Thyroid gland (tissue), 4 donors: ENCODE measurements around the gene INF2. TPM values are rescaled to one million over a fixed set of nuclear protein-coding genes. Genes with fewer than 3 reads are reported as not detected.

ENCODE experiments used
- DNase-seq, 2 donors: peaks; one replicate each; pipeline ENCODE4 v3.0.0-alpha.2; 2019
- H3K27ac ChIP-seq, 3 donors: fragments of 200-600 bp; sonication (generic); 1 replicate in 2 of 3; 2 replicates in 1 of 3; pipeline ENCODE4 v1.5.1; 2016 to 2019; ENCODE audit warnings: mild to moderate bottlenecking in 1 of 3, moderate library complexity in 1 of 3
- H3K27me3 ChIP-seq: fragments of 200-600 bp; sonication (generic); one replicate; pipeline ENCODE4 v1.5.1; 2019
- H3K36me3 ChIP-seq, 2 donors: fragments of 200-600 bp; sonication (generic); one replicate each; pipeline ENCODE4 v1.5.1; 2016 to 2019
- H3K4me1 ChIP-seq, 2 donors: fragments of 200-600 bp; sonication (generic); one replicate each; pipeline ENCODE4 v1.5.1; 2017 to 2019
- H3K4me3 ChIP-seq, 3 donors: fragments of 200-600 bp; sonication (generic); replicated peaks in 1 of 3; 1 replicate in 2 of 3; 2 replicates in 1 of 3; pipeline ENCODE4 v1.5.1; 2016; ENCODE audit warnings: mild to moderate bottlenecking in 1 of 3
- H3K9me3 ChIP-seq: fragments of 200-600 bp; sonication (generic); one replicate; pipeline ENCODE4 v1.5.1; 2017
- POLR2A ChIP-seq, 2 donors: fragments of 450-650 bp; IDR thresholded peaks; one replicate each; pipeline ENCODE4 v1.6.1; 2017; ENCODE audit warnings: antibody characterized with exemption in 2 of 2, mild to moderate bottlenecking in 2 of 2, moderate library complexity in 1 of 2
- WGBS, 2 donors: methylation state at CpG; one replicate each; pipeline ENCODE4 v1.1.5; 2017; 5-methylcytosine and 5-hydroxymethylcytosine counted together
- intact Hi-C: fragments of 100-400 bp; cut with DNase I; formaldehyde crosslinking; loops from one replicate; pipeline ENCODE4 v1.15.1; 2023
- total RNA-seq, 4 donors: library from RNA; depleted of rRNA; stranded (reverse); fragments of >200 nt; gene quantifications; one replicate each; pipeline ENCODE4 v1.2.3, GENCODE V29; 2016
- TF ChIP-seq, protein P1 (sequence below), 6 experiments: fragments of 200-600 bp in 3 of 6; fragments of 450-650 bp in 3 of 6; sonication (generic) in 3 of 6; IDR thresholded peaks; one replicate each; pipeline ENCODE4 v1.5.1; 2016 to 2019; ENCODE audit warnings: antibody characterized with exemption in 6 of 6, mild to moderate bottlenecking in 2 of 6, inconsistent platforms in 1 of 6, moderate library complexity in 1 of 6

INF2 gene
- total RNA-seq, 4 donors from 2014 or later, result 35.1 to 54.7 (median 42.5) TPM

- peak overlapping the region in 2 of 3 donors; percentile 46 to 60 for H3K27ac ChIP-seq
- 86 to 92% methylated on average over 12 to 14 of the region's 18 CpGs for WGBS, 2 donors
- DNase-seq, result no peak
- TF ChIP-seq, protein P1, sequence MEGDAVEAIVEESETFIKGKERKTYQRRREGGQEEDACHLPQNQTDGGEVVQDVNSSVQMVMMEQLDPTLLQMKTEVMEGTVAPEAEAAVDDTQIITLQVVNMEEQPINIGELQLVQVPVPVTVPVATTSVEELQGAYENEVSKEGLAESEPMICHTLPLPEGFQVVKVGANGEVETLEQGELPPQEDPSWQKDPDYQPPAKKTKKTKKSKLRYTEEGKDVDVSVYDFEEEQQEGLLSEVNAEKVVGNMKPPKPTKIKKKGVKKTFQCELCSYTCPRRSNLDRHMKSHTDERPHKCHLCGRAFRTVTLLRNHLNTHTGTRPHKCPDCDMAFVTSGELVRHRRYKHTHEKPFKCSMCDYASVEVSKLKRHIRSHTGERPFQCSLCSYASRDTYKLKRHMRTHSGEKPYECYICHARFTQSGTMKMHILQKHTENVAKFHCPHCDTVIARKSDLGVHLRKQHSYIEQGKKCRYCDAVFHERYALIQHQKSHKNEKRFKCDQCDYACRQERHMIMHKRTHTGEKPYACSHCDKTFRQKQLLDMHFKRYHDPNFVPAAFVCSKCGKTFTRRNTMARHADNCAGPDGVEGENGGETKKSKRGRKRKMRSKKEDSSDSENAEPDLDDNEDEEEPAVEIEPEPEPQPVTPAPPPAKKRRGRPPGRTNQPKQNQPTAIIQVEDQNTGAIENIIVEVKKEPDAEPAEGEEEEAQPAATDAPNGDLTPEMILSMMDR (IDR thresholded peaks at IDR 0.05), result peak in 1 of 6 experiments; percentile 16
- TF ChIP-seq POLR2A (IDR thresholded peaks at IDR 0.05), result no peak
- H3K4me3 ChIP-seq, result no peak overlapping the region
- peaks cover 11 to 41% of the 10 kb centered on the region in 2 donors for H3K4me1 ChIP-seq
- H3K9me3 ChIP-seq, result no peaks in the 10 kb centered on the region
- intact Hi-C loops, result no loop called here
- H3K36me3 ChIP-seq, result no peaks in the 10 kb centered on the region
- no peaks in the 10 kb centered on the region for H3K27me3 ChIP-seq
Observed at GRCh38 chr14:104731320-104732294, 42.2 kb downstream of the INF2 start.

- peak in 1 of 2 donors; percentile 20 for TF ChIP-seq POLR2A (IDR thresholded peaks at IDR 0.05)
- TF ChIP-seq, protein P1 (IDR thresholded peaks at IDR 0.05), result no peak
- no peak overlapping the region for H3K4me3 ChIP-seq
- intact Hi-C loops, result no loop called here
- no peaks in the 10 kb centered on the region for H3K9me3 ChIP-seq
- no peaks in the 10 kb centered on the region for H3K36me3 ChIP-seq
- 38% methylated on average over 3 of the region's 14 CpGs; no CpG with 5 or more reads in 1 of the 2 donors for WGBS, 2 donors
- H3K4me1 ChIP-seq, result peaks cover 11 to 46% of the 10 kb centered on the region in 2 donors
- peak overlapping the region in 2 of 3 donors; percentile 46 to 60 for H3K27ac ChIP-seq
- peak; percentile 89 to 92 for DNase-seq
- no peaks in the 10 kb centered on the region for H3K27me3 ChIP-seq
Observed at GRCh38 chr14:104732355-104732804, 43.0 kb downstream of the INF2 start.

DNA sequence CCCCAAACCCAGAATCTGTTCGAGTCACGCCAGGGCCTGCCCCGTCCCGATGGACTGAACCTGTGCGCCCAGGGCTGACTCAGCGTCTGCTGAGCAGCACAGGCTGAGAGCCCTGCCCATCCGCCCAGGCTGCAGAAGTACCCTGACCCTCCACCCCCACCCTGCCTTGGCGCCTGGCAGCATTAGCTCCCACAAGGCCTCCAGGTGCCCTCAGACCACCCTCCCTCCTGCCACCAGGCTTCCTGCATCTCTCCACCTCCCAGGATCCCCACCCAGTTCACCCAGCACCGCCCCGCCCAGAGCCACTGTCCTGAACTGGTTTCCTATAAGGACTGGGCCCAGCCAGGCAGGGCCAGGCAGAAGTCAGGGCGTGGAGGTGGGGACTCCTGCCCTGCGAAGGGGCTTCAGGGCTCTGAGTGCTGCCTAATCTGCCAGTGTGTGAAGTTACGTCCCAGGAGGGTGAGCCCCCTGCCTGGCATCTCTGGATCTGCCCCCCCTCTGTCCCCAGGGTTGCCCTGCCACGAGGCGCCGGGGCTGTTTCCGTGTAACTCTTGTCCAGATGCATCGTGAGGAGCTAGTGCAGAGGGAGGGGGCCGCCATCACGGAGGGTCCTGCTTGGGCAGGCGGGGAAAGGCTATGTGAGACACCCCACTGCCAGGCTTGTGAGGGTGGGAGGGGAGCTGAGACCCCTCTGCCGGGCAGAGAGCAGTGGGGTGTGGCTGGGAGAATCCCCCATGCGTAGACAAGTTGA, 43.7 kb downstream of the INF2 start:
- Histone ChIP-seq H3K36me3 (no peaks in the 10 kb centered on the region), H3K27ac (peak overlapping the region in 1 of 3 donors; percentile 60), H3K9me3 (no peaks in the 10 kb centered on the region), H3K27me3 (no peaks in the 10 kb centered on the region), H3K4me3 (no peak overlapping the region), H3K4me1 (peaks cover 11 to 46% of the 10 kb centered on the region in 2 donors)
- WGBS, 2 donors, result 78 to 81% methylated on average over 13 to 17 of the region's 23 CpGs
- intact Hi-C loops, result no loop called here
- TF ChIP-seq, protein P1 (IDR thresholded peaks at IDR 0.05), result no peak
- no peak for TF ChIP-seq POLR2A (IDR thresholded peaks at IDR 0.05)
- peak in 1 of 2 donors; percentile 47 for DNase-seq

DNA sequence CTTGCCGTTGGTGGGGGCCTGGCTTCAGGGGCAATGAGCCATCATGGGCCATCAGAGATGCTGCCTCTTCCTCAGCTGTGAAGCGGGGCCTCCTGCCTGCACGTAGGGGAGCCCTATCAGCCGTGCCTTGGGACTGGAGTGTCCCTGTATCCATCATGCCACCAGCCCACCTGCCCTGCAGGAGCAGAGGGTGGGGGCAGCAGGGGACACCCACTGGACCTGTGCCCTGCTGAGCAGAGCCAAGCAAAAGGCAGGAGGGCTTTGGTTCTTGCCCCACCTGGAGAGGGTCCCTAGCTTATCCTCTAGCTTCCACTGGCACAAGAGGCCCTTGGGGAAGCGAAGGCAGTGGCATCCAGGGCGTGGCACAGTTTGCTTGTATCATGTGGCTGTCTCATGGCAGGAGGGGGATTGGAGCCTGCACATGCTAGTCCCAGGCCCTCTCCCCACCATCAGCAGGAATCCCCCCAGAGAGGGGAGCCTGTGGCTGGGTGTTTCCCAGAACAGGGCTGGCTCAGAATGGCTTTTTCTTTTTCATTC, 44.7 kb downstream of the INF2 start:
- Histone ChIP-seq H3K36me3 (no peaks in the 10 kb centered on the region), H3K4me1 (peaks cover 11 to 46% of the 10 kb centered on the region in 2 donors), H3K9me3 (no peaks in the 10 kb centered on the region), H3K4me3 (no peak overlapping the region), H3K27me3 (no peaks in the 10 kb centered on the region), H3K27ac (no peak overlapping the region)
- TF ChIP-seq POLR2A (IDR thresholded peaks at IDR 0.05), result no peak
- TF ChIP-seq, protein P1 (IDR thresholded peaks at IDR 0.05), result no peak
- DNase-seq, result no peak
- intact Hi-C loops, result no loop called here
- 92 to 93% methylated on average over 3 to 5 of the region's 6 CpGs for WGBS, 2 donors
